ENCODE data around the gene FTO. TPM values are rescaled to one million over a fixed set of nuclear protein-coding genes. Genes with fewer than 3 reads are reported as not detected.

FTO gene
- polyA plus RNA-seq, 3 donors: 16.8 to 51.0 (median 37.7) TPM

DNA sequence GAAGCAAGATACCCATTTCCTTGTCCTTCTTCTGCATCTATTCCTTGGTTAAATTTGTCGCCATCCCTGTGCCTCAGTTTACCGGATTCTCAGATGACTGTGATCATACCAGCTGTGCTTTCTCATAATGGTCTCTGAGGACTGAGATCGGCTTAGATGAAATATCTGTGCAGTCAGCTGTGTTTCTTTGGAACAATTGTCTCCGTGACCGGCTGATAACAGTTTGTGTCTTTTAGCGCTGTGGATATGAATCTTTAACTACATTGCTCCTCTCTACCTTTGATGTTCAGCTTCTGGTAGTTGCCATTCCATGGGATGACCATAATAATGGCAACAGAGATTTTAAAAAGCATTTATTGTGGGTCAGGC is 473 bp downstream of the FTO start:
- H3K27me3 ChIP-seq (ENCODE audit: control insufficient read depth in 2 of 2, insufficient read depth in 2 of 2, low read length in 2 of 2): no peaks in the 10 kb centered on the region
- no peaks in the 10 kb centered on the region for H3K9me3 ChIP-seq (replicated peaks in 1 of 2; ENCODE audit: control insufficient read depth in 1 of 2, insufficient read depth in 1 of 2, low read length in 2 of 2)
- peak overlapping the region; percentile 77 to 84 (median 78) for H3K4me3 ChIP-seq (replicated peaks in 1 of 3; ENCODE audit: low read depth in 2 of 3, low read length in 3 of 3)
- peak overlapping the region; percentile 98 to 99 for H3K4me3 Mint-ChIP-seq
- H3K4me1 Mint-ChIP-seq: peaks cover 31% of the 10 kb centered on the region
- peaks cover 2 to 3% of the 10 kb centered on the region in 2 donors for H3K36me3 Mint-ChIP-seq
- peak overlapping the region; percentile 83 to 97 (median 93) for H3K27ac Mint-ChIP-seq
- H3K79me2 ChIP-seq (ENCODE audit: insufficient read depth, low read length): peaks cover 43% of the 10 kb centered on the region
- peak overlapping the region; percentile 85 for H2AFZ ChIP-seq (ENCODE audit: insufficient read depth, low read depth, low read length, poor library complexity, severe bottlenecking)
- H3K4me1 ChIP-seq (ENCODE audit: control insufficient read depth in 1 of 2, insufficient read depth in 2 of 2, low read length in 2 of 2): peaks cover 15 to 18% of the 10 kb centered on the region in 2 donors
- WGBS (ENCODE audit: insufficient coverage): 21% methylated on average over 6 of the region's 6 CpGs
- H3K9me3 Mint-ChIP-seq: peaks cover 0 to 2% (median 0%) of the 10 kb centered on the region in 7 donors
- H4K20me1 ChIP-seq (ENCODE audit: insufficient read depth, low read length): no peaks in the 10 kb centered on the region
- DNase-seq: no peak
- TF ChIP-seq CTCF (IDR thresholded peaks at IDR 0.05): no peak
- peak overlapping the region; percentile 65 for H3K9ac ChIP-seq (ENCODE audit: insufficient read depth, low read length, poor library complexity, severe bottlenecking)
- intact Hi-C loops (cut with micrococcal nuclease): loop anchor here in 1 of 2 donors (10.0 kb wide), 1 partner anchor 1230 kb away; the partner anchor contains the start of gene IRX5
- H3K4me2 ChIP-seq (replicated peaks; ENCODE audit: extremely low read depth, low read length, poor library complexity, severe bottlenecking): peak overlapping the region; percentile 72
- peak overlapping the region in 1 of 2 donors; percentile 73 for H3K27ac ChIP-seq (ENCODE audit: low read depth in 1 of 2, low read length in 2 of 2)
- peaks cover 0 to 3% (median 0%) of the 10 kb centered on the region in 3 donors for H3K27me3 Mint-ChIP-seq (ENCODE audit: low read depth in 3 of 3)
- H3K36me3 ChIP-seq (replicated peaks in 1 of 2; ENCODE audit: control insufficient read depth in 1 of 2, insufficient read depth in 2 of 2, low read length in 2 of 2): no peaks in the 10 kb centered on the region

DNA sequence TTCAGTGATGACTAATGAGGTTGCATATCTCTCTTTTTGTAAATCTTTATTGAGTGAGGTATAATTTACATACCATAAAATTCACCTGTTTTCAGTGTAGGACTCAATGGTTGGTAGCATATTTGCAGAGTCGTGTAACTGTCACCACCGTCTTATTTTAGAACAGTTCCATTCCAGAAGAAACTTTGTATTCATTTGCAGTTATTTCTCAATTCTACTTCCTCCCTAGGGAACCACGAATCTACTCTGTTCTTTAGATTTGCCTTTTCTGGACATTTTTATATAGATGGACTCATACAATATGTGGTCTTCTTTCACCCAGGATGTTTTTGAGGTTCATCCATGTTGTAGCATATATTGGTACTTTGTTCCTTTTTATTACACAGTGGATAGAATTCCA is 3.7 kb downstream of the FTO start:
- Mint-ChIP-seq H3K4me3 (no peak overlapping the region), H3K27ac (no peak overlapping the region), H3K9me3 (peaks cover 0 to 2% (median 0%) of the 10 kb centered on the region in 7 donors), H3K4me1 (peaks cover 28% of the 10 kb centered on the region), H3K27me3 (ENCODE audit: low read depth in 3 of 3) (peaks cover 0 to 1% (median under 1%) of the 10 kb centered on the region in 3 donors), H3K36me3 (peaks cover 3 to 4% of the 10 kb centered on the region in 2 donors)
- Histone ChIP-seq H3K27ac (ENCODE audit: low read depth in 1 of 2, low read length in 2 of 2) (no peak overlapping the region), H2AFZ (ENCODE audit: insufficient read depth, low read depth, low read length, poor library complexity, severe bottlenecking) (no peak overlapping the region), H4K20me1 (ENCODE audit: insufficient read depth, low read length) (no peaks in the 10 kb centered on the region), H3K79me2 (ENCODE audit: insufficient read depth, low read length) (peaks cover 48% of the 10 kb centered on the region), H3K36me3 (replicated peaks in 1 of 2; ENCODE audit: control insufficient read depth in 1 of 2, insufficient read depth in 2 of 2, low read length in 2 of 2) (no peaks in the 10 kb centered on the region), H3K9me3 (replicated peaks in 1 of 2; ENCODE audit: control insufficient read depth in 1 of 2, insufficient read depth in 1 of 2, low read length in 2 of 2) (no peaks in the 10 kb centered on the region), H3K4me1 (ENCODE audit: control insufficient read depth in 1 of 2, insufficient read depth in 2 of 2, low read length in 2 of 2) (peaks cover 15 to 18% of the 10 kb centered on the region in 2 donors), H3K4me2 (replicated peaks; ENCODE audit: extremely low read depth, low read length, poor library complexity, severe bottlenecking) (no peak overlapping the region), H3K27me3 (ENCODE audit: control insufficient read depth in 2 of 2, insufficient read depth in 2 of 2, low read length in 2 of 2) (no peaks in the 10 kb centered on the region), H3K4me3 (replicated peaks in 1 of 3; ENCODE audit: low read depth in 2 of 3, low read length in 3 of 3) (no peak overlapping the region), H3K9ac (ENCODE audit: insufficient read depth, low read length, poor library complexity, severe bottlenecking) (no peak overlapping the region)
- WGBS (ENCODE audit: insufficient coverage): no CpG with 5 or more reads among the region's 3 CpGs
- no peak for TF ChIP-seq CTCF (IDR thresholded peaks at IDR 0.05)
- DNase-seq: no peak
- intact Hi-C loops (cut with micrococcal nuclease): loop anchor here in 1 of 2 donors (10.0 kb wide), 1 partner anchor 1227 kb away; the partner anchor contains the start of gene IRX5

Measured in CD14-positive monocyte (primary cell).